HepG2 (cell line): ENCODE data around the gene CARD19. TPM values are rescaled to one million over a fixed set of nuclear protein-coding genes. Genes with fewer than 3 reads are reported as not detected.

Source experiments
- DPF2 ChIP-seq: sonication (generic); formaldehyde crosslinking; IDR thresholded peaks from 2 replicates; pipeline ENCODE4 v1.4.0; 2020; ENCODE audit warnings: mild to moderate bottlenecking, low read depth, missing genetic modification reagents, borderline replicate concordance
- HDAC1 ChIP-seq: sonication (generic); formaldehyde crosslinking; IDR thresholded peaks from 2 replicates; pipeline ENCODE4 v1.5.1; 2020; ENCODE audit warnings: mild to moderate bottlenecking, missing genetic modification reagents
- MIER3 ChIP-seq: IDR thresholded peaks from 2 replicates; pipeline ENCODE4 v1.6.1; 2016; ENCODE audit warnings: missing compliant biosample characterization, borderline replicate concordance
- TCF7 ChIP-seq: sonication (generic); IDR thresholded peaks from 2 replicates; pipeline ENCODE4 v1.6.1; 2016; ENCODE audit warnings: antibody characterized with exemption, low read depth
- THRA ChIP-seq: sonication (generic); formaldehyde crosslinking; IDR thresholded peaks from 2 replicates; pipeline ENCODE4 v1.4.0; 2020; ENCODE audit warnings: missing genetic modification reagents, borderline replicate concordance
- YEATS4 ChIP-seq: sonication (generic); formaldehyde crosslinking; IDR thresholded peaks from 2 replicates; pipeline ENCODE4 v1.4.0; 2020; ENCODE audit warnings: missing genetic modification reagents, borderline replicate concordance
- ZFY ChIP-seq: sonication (generic); formaldehyde crosslinking; IDR thresholded peaks from 2 replicates; pipeline ENCODE4 v1.4.0; 2020; ENCODE audit warnings: missing genetic modification reagents
- ZNF124 ChIP-seq: sonication (generic); formaldehyde crosslinking; IDR thresholded peaks from 2 replicates; pipeline ENCODE4 v1.4.0; 2020; ENCODE audit warnings: missing genetic modification reagents
- ZNF407 ChIP-seq: sonication (generic); formaldehyde crosslinking; IDR thresholded peaks from one replicate; pipeline ENCODE4 v1.5.1; 2020; ENCODE audit warnings: mild to moderate bottlenecking, missing genetic modification reagents; ENCODE audit errors: not compliant biosample characterization
- ZNF569 ChIP-seq: sonication (generic); formaldehyde crosslinking; IDR thresholded peaks from 2 replicates; pipeline ENCODE4 v1.5.0; 2020; ENCODE audit warnings: mild to moderate bottlenecking, missing genetic modification reagents, moderate library complexity, borderline replicate concordance
- ZNF687 ChIP-seq: sonication (generic); formaldehyde crosslinking; IDR thresholded peaks from 2 replicates; pipeline ENCODE4 v1.5.1; 2020; ENCODE audit warnings: mild to moderate bottlenecking, missing genetic modification reagents, moderate library complexity
- polyA plus RNA-seq, 8 experiments: library from polyadenylated mRNA; depleted of rRNA in 3 of 8; stranded (reverse) in 7 of 8; unstranded in 1 of 8; fragments of >200 nt; fragmentation: Illumina TruSeq in 4 of 8; extraction: Trizol in 4 of 8; gene quantifications; 2 replicates each; pipeline versions ENCODE4 v1.2.1 to v1.2.3, GENCODE V29; 2011 to 2016; ENCODE audit warnings: low read depth in 4 of 8, missing spikeins in 1 of 8, mixed read lengths in 1 of 8; ENCODE audit not compliant: insufficient read depth in 1 of 8
- total RNA-seq, 5 experiments: library from RNA; depleted of rRNA; stranded (reverse); fragments of >200 nt; fragmentation: Illumina TruSeq; extraction: Trizol; gene quantifications; 2 replicates each; pipeline ENCODE4 v1.2.3, GENCODE V29; 2016; ENCODE audit warnings: low read depth in 1 of 5
- TF ChIP-seq, protein P1 (sequence below): sonication (generic); formaldehyde crosslinking; IDR thresholded peaks from 2 replicates; pipeline ENCODE4 v1.8.0; 2023; ENCODE audit warnings: mild to moderate bottlenecking, missing genetic modification reagents

The CARD19 gene
- total and polyA plus RNA-seq, 2 of the 13 experiments (the other 11 are each of a cell fraction or from before 2014, with no cell fraction given): 18.4 to 47.2 TPM

GRCh38 chr9:93116072-93116961 is 20.3 kb downstream of the CARD19 start (continued):
- TF ChIP-seq, protein P1, sequence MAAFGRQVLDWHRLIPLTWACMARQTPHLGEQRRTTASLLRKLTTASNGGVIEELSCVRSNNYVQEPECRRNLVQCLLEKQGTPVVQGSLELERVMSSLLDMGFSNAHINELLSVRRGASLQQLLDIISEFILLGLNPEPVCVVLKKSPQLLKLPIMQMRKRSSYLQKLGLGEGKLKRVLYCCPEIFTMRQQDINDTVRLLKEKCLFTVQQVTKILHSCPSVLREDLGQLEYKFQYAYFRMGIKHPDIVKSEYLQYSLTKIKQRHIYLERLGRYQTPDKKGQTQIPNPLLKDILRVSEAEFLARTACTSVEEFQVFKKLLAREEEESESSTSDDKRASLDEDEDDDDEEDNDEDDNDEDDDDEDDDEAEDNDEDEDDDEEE: no peak
- peak; percentile 73 for TF ChIP-seq DPF2 (CRISPR knock-in tag)
- peak; percentile 97 for TF ChIP-seq THRA (CRISPR knock-in tag)
- TF ChIP-seq ZNF569 (CRISPR knock-in tag): no peak
- TF ChIP-seq ZNF687 (CRISPR knock-in tag): peak; percentile 90
- no peak for TF ChIP-seq TCF7
- TF ChIP-seq ZNF407 (CRISPR knock-in tag): no peak
- no peak for TF ChIP-seq YEATS4
- peak; percentile 40; the same call in 1 of the 2 replicates for TF ChIP-seq HDAC1 (CRISPR knock-in tag)
- no peak for TF ChIP-seq ZFY (CRISPR knock-in tag)
- TF ChIP-seq ZNF124 (CRISPR knock-in tag): 0 out of 2 replicates have a peak, but pooled peaks have one; percentile 62
- TF ChIP-seq MIER3 (CRISPR knock-in tag): peak; percentile 56
